Measurements from ENCODE around the gene CRYL1. TPM values are rescaled to one million over a fixed set of nuclear protein-coding genes. Genes with fewer than 3 reads are reported as not detected.

CRYL1 gene
- total RNA-seq, 1 experiment from 2014 or later: 3.7 TPM

GRCh38 chr13:20528452-20528851 is 2.8 kb upstream of the CRYL1 start:
- H4K91ac ChIP-seq (ENCODE audit: insufficient read length, low read depth, low read length): no peak overlapping the region
- H3K23me2 ChIP-seq (ENCODE audit: insufficient read length, low read depth, low read length, poor library complexity, severe bottlenecking): peaks cover 6% of the 10 kb centered on the region
- H3K4me3 Mint-ChIP-seq: no peak overlapping the region
- H3K56ac ChIP-seq (ENCODE audit: insufficient read length, low read depth, low read length): no peak overlapping the region
- H4K8ac ChIP-seq (replicated peaks; ENCODE audit: insufficient read length, low read depth, low read length): no peak overlapping the region
- no peak overlapping the region for H3K14ac ChIP-seq (ENCODE audit: insufficient read depth, low read length)
- H4K5ac ChIP-seq (ENCODE audit: insufficient read length, low read depth, low read length): no peak overlapping the region
- no peak overlapping the region for H3K4me2 ChIP-seq (ENCODE audit: insufficient read depth, insufficient read length, low read length)
- H3K27me3 ChIP-seq (ENCODE audit: insufficient read depth, low read length): peaks cover 11% of the 10 kb centered on the region; the same call in 1 of the 2 replicates
- no peak overlapping the region for H2AK5ac ChIP-seq (ENCODE audit: insufficient read length, low read length)
- no peak overlapping the region for H2AFZ ChIP-seq (ENCODE audit: low read length)
- H3K18ac ChIP-seq (ENCODE audit: insufficient read length, low read depth, low read length): no peak overlapping the region
- peaks cover 3% of the 10 kb centered on the region; the same call in 1 of the 2 replicates for H3K4me1 ChIP-seq (ENCODE audit: insufficient read depth, low read length)
- H3T11ph ChIP-seq (ENCODE audit: low read length): no peak overlapping the region
- no peak overlapping the region for H3K27ac ChIP-seq (ENCODE audit: insufficient read length, low read depth, low read length)
- H3K4ac ChIP-seq (ENCODE audit: low read depth, low read length): no peak overlapping the region
- no peak overlapping the region for H2BK12ac ChIP-seq (ENCODE audit: insufficient read length, low read depth, low read length)
- H3K9me3 Mint-ChIP-seq: peaks cover 15 to 22% of the 10 kb centered on the region in 2 experiments
- TF ChIP-seq CTCF (conservative IDR thresholded peaks at IDR 0.05): no peak
- no peaks in the 10 kb centered on the region for H3K9me3 ChIP-seq (ENCODE audit: control insufficient read depth, low read depth, low read length)
- H4K20me1 ChIP-seq (ENCODE audit: control insufficient read depth, insufficient read depth, insufficient read length): no peaks in the 10 kb centered on the region
- no peak for DNase-seq
- H2BK120ac ChIP-seq (ENCODE audit: low read depth, low read length, poor library complexity, severe bottlenecking): no peak overlapping the region
- no peak overlapping the region for H3K23ac ChIP-seq (ENCODE audit: insufficient read length, low read depth, low read length)
- H2BK15ac ChIP-seq (ENCODE audit: low read depth, low read length): no peak overlapping the region
- H3K79me2 ChIP-seq (ENCODE audit: insufficient read depth, low read length): no peaks in the 10 kb centered on the region
- H2BK20ac ChIP-seq (ENCODE audit: low read depth, low read length, poor library complexity, severe bottlenecking): no peak overlapping the region
- no peaks in the 10 kb centered on the region for H3K79me1 ChIP-seq (ENCODE audit: insufficient read depth, low read depth, low read length, poor library complexity, severe bottlenecking)
- no peak overlapping the region for H3K27ac Mint-ChIP-seq
- WGBS (ENCODE audit: extremely low coverage, insufficient read length, low lambda C conversion rate): no CpG with 5 or more reads among the region's 2 CpGs
- H3K9ac ChIP-seq (ENCODE audit: extremely low read depth, insufficient read length, low read length): no peak overlapping the region
- H3K27me3 Mint-ChIP-seq (ENCODE audit: low read depth): peaks cover 81% of the 10 kb centered on the region
- H2BK5ac ChIP-seq (ENCODE audit: insufficient read length, low read length): no peak overlapping the region
- peaks cover 1 to 15% (median 2%) of the 10 kb centered on the region in 3 experiments; a peak in 4 of 7 replicates for H3K36me3 Mint-ChIP-seq (ENCODE audit: insufficient read depth in 1 of 3, low read depth in 3 of 3)
- peaks cover 13 to 29% of the 10 kb centered on the region in 2 experiments for H3K4me1 Mint-ChIP-seq
